B cell (primary cell): ENCODE measurements around the gene GABRG3. TPM values are rescaled to one million over a fixed set of nuclear protein-coding genes. Genes with fewer than 3 reads are reported as not detected.

Experiments
- ATAC-seq: fragments of 200-7000 bp; cut with Tn5 transposase; one replicate; pipeline ENCODE4 v1.10.0; 2021; ENCODE audit warnings: low read depth, mild to moderate bottlenecking, moderate number of reproducible peaks, moderate library complexity
- CTCF ChIA-PET: fragments of 350-600 bp; sonication (Branson Sonifier 250); formaldehyde crosslinking; loops from one replicate; lab custom pipeline; 2021; ENCODE audit warnings: antibody characterized with exemption, inconsistent platforms; lab: Charles Lee
- POLR2A ChIA-PET: fragments of 350-600 bp; sonication (Branson Sonifier 250); formaldehyde crosslinking; loops from one replicate; lab custom pipeline; 2021; ENCODE audit warnings: antibody characterized with exemption; lab: Charles Lee
- DNase-seq: peaks from one replicate; pipeline ENCODE4 v3.0.0; 2013
- H2AFZ ChIP-seq: 2 replicates; pipeline ENCODE4 v1.6.1; 2012; ENCODE audit warnings: mild to moderate bottlenecking, low read depth, low read length; ENCODE audit not compliant: insufficient read depth, poor library complexity, severe bottlenecking
- H3K27ac ChIP-seq, 2 donors: 1 replicate in 1 of 2; 2 replicates in 1 of 2; pipeline ENCODE4 v1.5.1; 2012 to 2013; ENCODE audit warnings: low read length in 2 of 2, mild to moderate bottlenecking in 2 of 2, moderate library complexity in 1 of 2
- H3K27me3 ChIP-seq, 4 experiments: fragments of 200-600 bp in 1 of 4; sonication (generic) in 1 of 4; replicated peaks in 1 of 4; 1 replicate in 2 of 4; 2 replicates in 2 of 4; pipeline versions ENCODE4 v1.6.1 to v1.7.0; 2013 to 2016; ENCODE audit warnings: low read length in 3 of 4, mild to moderate bottlenecking in 2 of 4, mixed read lengths in 1 of 4, moderate library complexity in 1 of 4; ENCODE audit not compliant: insufficient read depth in 4 of 4, control insufficient read depth in 3 of 4; ENCODE audit errors: control extremely low read depth in 1 of 4
- H3K36me3 ChIP-seq, 2 experiments: replicated peaks in 1 of 2; 1 replicate in 1 of 2; 2 replicates in 1 of 2; pipeline versions ENCODE4 v1.6.1 to v1.7.1; 2013; ENCODE audit warnings: low read length in 1 of 2; ENCODE audit not compliant: insufficient read depth in 2 of 2, control insufficient read depth in 1 of 2; ENCODE audit errors: control extremely low read depth in 1 of 2, extremely low read depth in 1 of 2
- H3K4me1 ChIP-seq, 2 donors: fragments of 200-600 bp in 1 of 2; sonication (generic) in 1 of 2; 1 replicate in 1 of 2; 2 replicates in 1 of 2; pipeline versions ENCODE4 v1.5.1 to v1.6.1; 2013 to 2017; ENCODE audit warnings: low read length in 2 of 2; ENCODE audit not compliant: control insufficient read depth in 2 of 2, insufficient read depth in 2 of 2
- H3K4me2 ChIP-seq: replicated peaks from 2 replicates; pipeline ENCODE3; 2012; ENCODE audit warnings: mild to moderate bottlenecking, low read depth, low read length; ENCODE audit not compliant: poor library complexity, severe bottlenecking
- H3K4me3 ChIP-seq, 5 experiments: fragments of 200-600 bp in 1 of 5; sonication (generic) in 1 of 5; 1 replicate in 3 of 5; 2 replicates in 2 of 5; pipeline versions ENCODE4 v1.5.1 to v1.7.0; 2011 to 2016; ENCODE audit warnings: low read length in 4 of 5, mild to moderate bottlenecking in 4 of 5, low read depth in 2 of 5, control low read depth in 1 of 5, moderate library complexity in 1 of 5; ENCODE audit not compliant: insufficient read depth in 1 of 5; ENCODE audit errors: control extremely low read depth in 1 of 5, extremely low read depth in 1 of 5
- H3K79me2 ChIP-seq: fragments of 200-600 bp; sonication (generic); one replicate; pipeline ENCODE4 v1.6.0; 2016; ENCODE audit warnings: low read length; ENCODE audit not compliant: control insufficient read depth, insufficient read depth
- H3K9ac ChIP-seq: fragments of 200-600 bp; sonication (generic); 2 replicates; pipeline ENCODE4 v1.6.1; 2017; ENCODE audit warnings: mild to moderate bottlenecking, low read length, moderate library complexity
- H3K9me3 ChIP-seq, 3 donors: one replicate each; pipeline versions ENCODE4 v1.6.1 to v1.7.1; 2013; ENCODE audit warnings: low read length in 2 of 3; ENCODE audit not compliant: control insufficient read depth in 2 of 3, insufficient read depth in 1 of 3; ENCODE audit errors: control extremely low read depth in 1 of 3
- H4K20me1 ChIP-seq: 2 replicates; pipeline ENCODE4 v1.6.0; 2012; ENCODE audit warnings: mild to moderate bottlenecking, low read length; ENCODE audit not compliant: insufficient read depth, control insufficient read depth, poor library complexity, severe bottlenecking
- H3K27ac Mint-ChIP-seq: one replicate; pipeline ENCODE4 v1.8.0; 2021; ENCODE audit warnings: mixed read lengths
- H3K27me3 Mint-ChIP-seq: one replicate; pipeline ENCODE4 v1.8.0; 2021; ENCODE audit warnings: mixed read lengths
- H3K4me1 Mint-ChIP-seq: one replicate; pipeline ENCODE4 v1.8.0; 2021; ENCODE audit warnings: mixed read lengths
- H3K4me3 Mint-ChIP-seq: one replicate; pipeline ENCODE4 v1.8.0; 2021; ENCODE audit warnings: mixed read lengths
- H3K9me3 Mint-ChIP-seq: one replicate; pipeline ENCODE4 v1.8.0; 2022; ENCODE audit warnings: mixed read lengths; ENCODE audit not compliant: insufficient read depth
- CTCF ChIP-seq: fragments of 200-600 bp; IDR thresholded peaks from one replicate; pipeline ENCODE4 v1.8.0; 2022; ENCODE audit warnings: antibody characterized with exemption, mild to moderate bottlenecking
- EZH2 ChIP-seq: IDR thresholded peaks from 2 replicates; pipeline ENCODE4 v1.6.1; 2012; ENCODE audit warnings: borderline replicate concordance, low read depth, mild to moderate bottlenecking, moderate library complexity, low read length; ENCODE audit not compliant: insufficient read depth, poor library complexity, severe bottlenecking
- WGBS: methylation state at CpG from one replicate; pipeline ENCODE4 v1.1.5; 2013; ENCODE audit warnings: missing lambda C conversion rate; ENCODE audit not compliant: insufficient coverage; 5-methylcytosine and 5-hydroxymethylcytosine counted together
- intact Hi-C: fragments of 100-400 bp; cut with micrococcal nuclease; formaldehyde crosslinking; loops from one replicate; pipeline ENCODE4 v1.10.0; 2022
- polyA plus RNA-seq: library from polyadenylated mRNA; depleted of rRNA; stranded (reverse); fragments of >200 nt; gene quantifications from 2 replicates; pipeline ENCODE4 v1.2.3, GENCODE V29; 2012
- total RNA-seq, 2 donors: library from RNA; stranded (reverse); fragments of 120-200 nt in 1 of 2; gene quantifications; 1 replicate in 1 of 2; 2 replicates in 1 of 2; pipeline versions ENCODE4 v1.2.3 to v1.2.4, GENCODE V29; 2013 to 2022

Gene GABRG3
- total and polyA plus RNA-seq, 2 donors (not counting 1 experiment from before 2014, with no cell fraction given): not detected

- CTCF ChIA-PET: no interaction called here
- H3K9me3 ChIP-seq: peaks cover 0 to 38% (median 0%) of the 10 kb centered on the region in 3 donors
Measured at GRCh38 chr15:27248251-27248650, 277.3 kb downstream of the GABRG3 start.

More at GRCh38 chr15:27248251-27248650, 277.3 kb downstream of the GABRG3 start:
- Mint-ChIP-seq H3K4me3 (no peak overlapping the region), H3K27ac (no peak overlapping the region), H3K4me1 (no peaks in the 10 kb centered on the region), H3K9me3 (peaks cover 20% of the 10 kb centered on the region), H3K27me3 (no peaks in the 10 kb centered on the region)
- TF ChIP-seq EZH2 (no peak), CTCF (no peak)
- 93% methylated on average over 3 of the region's 3 CpGs for WGBS
- POLR2A ChIA-PET: no interaction called here
- DNase-seq (no peak), ATAC-seq (no peak)
- Histone ChIP-seq H2AFZ (no peak overlapping the region), H3K4me2 (no peak overlapping the region), H3K27me3 (no peaks in the 10 kb centered on the region), H3K79me2 (no peaks in the 10 kb centered on the region), H4K20me1 (no peaks in the 10 kb centered on the region), H3K4me3 (no peak overlapping the region), H3K36me3 (no peaks in the 10 kb centered on the region), H3K27ac (no peak overlapping the region), H3K4me1 (no peaks in the 10 kb centered on the region), H3K9ac (no peak overlapping the region)
- intact Hi-C loops: no loop called here
